NCI-H2081 (cell line): ENCODE results near the gene IL1R2.

ENCODE experiments used
- DNase-seq, 2 experiments: peaks; one replicate each; lab custom pipeline; 2025; lab: John Stamatoyannopoulos, UW

IL1R2 gene

GRCh38 chr2:102043560-102043959 lies 51.8 kb downstream of the IL1R2 start:
- DNase-seq: no peak

DNA sequence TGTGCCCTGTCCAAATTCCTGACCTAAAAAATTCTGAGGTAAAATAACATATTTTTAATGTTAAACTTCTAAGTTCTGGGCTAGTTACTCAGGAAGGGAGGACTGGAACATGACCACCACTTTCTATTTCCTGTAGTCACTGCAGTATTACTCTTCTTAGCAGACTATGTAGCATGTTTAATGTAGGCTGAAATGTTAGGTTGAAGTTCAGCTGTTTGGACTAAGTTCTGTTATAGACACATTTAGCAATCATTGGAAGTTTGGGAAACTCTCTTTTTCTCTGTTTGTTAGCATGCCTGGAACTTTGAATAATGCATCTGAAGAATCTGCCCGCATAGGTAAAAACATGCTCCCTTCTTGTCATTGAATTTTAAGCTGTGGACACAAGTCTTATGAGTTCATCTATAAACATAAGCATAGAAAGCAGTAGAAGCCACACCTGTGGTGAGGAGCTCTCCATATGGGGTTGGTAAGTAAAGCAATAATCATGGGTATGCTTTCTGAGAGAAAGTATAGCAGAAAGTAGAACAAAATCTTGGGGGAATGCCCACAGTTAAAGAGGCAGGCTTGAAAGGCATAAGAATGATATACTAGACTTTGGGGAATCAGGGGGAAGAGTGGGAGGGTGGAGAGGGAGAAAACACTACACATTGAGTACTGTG lies 52.6 kb downstream of the IL1R2 start:
- no peak for DNase-seq

DNA sequence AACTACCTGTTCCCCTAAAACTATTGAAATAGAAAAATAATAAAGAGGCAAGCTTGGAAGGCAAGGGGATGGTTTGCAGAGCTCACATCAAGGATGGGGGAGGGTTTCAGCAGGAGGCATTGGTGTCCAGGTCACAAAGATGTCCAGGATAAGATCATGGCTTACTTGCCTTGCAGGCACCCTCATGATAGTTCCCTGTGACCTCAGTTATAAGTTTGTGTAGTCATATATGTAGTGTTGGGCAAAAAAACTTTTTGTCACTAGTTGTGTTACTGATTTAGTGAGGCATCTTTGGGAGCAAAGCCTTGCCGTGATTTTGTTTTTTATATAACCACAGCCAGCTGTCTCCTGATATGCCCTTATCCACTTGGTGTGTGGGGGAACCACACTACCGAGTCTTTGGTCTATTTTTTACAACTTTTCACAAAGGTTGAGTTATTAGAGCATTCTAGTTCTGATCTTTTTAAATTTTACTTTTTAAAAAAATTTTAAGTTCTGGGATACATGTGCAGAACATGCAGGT lies 53.3 kb downstream of the IL1R2 start:
- DNase-seq: no peak

GRCh38 chr2:102045697-102046096 lies 53.9 kb downstream of the IL1R2 start:
- DNase-seq: no peak

- DNase-seq: no peak
Observed at GRCh38 chr2:102046135-102046986, 54.6 kb downstream of the IL1R2 start.

DNA sequence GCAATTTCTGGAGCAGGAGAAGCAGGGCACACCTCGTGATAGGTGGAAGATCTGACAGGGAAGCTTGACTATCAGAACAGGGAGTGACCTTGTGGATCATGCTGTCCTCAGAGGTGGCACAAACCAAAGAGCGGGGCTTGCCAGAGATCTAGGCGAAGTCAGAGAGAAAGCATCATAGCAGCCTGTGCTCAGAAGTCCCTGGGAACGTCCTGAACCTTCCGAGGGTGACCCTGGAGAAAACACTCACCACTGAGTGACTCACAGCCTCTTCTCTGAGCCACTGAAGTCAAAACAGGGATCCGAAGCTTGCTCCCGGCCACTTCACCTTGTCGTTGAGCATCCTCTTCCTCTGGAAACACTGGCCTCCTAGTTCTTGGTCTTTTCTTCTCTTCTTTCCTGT lies 56.7 kb downstream of the IL1R2 start:
- no peak for DNase-seq

- no peak for DNase-seq
Observed at GRCh38 chr2:102049756-102050443, 58.1 kb downstream of the IL1R2 start.

- DNase-seq: no peak
Observed at GRCh38 chr2:102050854-102051391, 59.2 kb downstream of the IL1R2 start.

DNA sequence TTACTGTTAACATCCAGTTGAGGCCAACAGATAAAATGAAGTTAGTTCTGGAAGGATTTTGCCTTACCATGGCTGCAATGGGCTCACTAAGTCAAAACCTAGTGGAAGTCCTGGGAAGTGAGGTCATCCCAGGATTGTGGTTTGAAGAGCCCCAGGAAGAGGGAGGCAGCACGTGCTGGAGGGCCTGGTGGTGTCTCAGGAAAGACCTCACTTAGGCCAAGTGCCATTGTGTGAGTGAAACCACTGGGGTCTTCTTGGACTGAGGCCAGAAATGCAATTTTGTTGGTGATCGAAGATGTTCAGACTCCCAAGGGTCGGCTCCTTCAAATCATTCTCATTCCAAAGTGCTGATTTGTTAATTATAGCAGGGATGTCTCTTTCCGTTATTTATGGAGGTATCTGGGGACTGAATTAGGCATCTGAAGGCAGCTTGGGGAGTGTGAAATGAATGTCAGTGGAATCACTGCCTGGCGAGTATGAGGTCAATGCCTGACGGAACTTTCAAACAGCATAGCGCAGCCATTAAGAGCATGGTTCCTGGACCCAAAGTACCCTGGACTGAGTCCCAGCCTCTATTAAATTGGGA lies 60.0 kb downstream of the IL1R2 start:
- DNase-seq: no peak

DNA sequence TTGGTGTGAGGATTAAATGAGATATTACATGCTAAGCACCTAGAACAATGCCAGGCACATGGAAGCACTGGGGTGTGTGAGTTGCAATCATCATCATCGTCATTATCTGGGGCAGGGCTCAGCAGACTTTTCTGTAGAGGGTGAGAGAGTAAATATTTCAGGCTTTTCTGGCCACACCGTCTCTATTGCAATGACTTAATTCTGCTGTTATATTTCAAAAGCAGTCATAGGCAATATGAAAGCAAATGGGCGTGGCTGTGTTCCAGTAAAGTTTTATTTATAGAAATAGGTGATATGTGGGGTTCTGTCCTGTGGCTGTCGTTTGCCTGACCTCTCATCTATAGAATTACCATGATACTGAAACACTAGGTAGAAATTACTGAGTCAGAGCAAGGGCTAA lies 60.6 kb downstream of the IL1R2 start:
- no peak for DNase-seq

- no peak for DNase-seq
Observed at GRCh38 chr2:102053096-102053495, 61.3 kb downstream of the IL1R2 start.

GRCh38 chr2:102055346-102055990 lies 63.7 kb downstream of the IL1R2 start:
- DNase-seq: no peak

- no peak for DNase-seq
Observed at GRCh38 chr2:102056079-102056581, 64.4 kb downstream of the IL1R2 start.

DNA sequence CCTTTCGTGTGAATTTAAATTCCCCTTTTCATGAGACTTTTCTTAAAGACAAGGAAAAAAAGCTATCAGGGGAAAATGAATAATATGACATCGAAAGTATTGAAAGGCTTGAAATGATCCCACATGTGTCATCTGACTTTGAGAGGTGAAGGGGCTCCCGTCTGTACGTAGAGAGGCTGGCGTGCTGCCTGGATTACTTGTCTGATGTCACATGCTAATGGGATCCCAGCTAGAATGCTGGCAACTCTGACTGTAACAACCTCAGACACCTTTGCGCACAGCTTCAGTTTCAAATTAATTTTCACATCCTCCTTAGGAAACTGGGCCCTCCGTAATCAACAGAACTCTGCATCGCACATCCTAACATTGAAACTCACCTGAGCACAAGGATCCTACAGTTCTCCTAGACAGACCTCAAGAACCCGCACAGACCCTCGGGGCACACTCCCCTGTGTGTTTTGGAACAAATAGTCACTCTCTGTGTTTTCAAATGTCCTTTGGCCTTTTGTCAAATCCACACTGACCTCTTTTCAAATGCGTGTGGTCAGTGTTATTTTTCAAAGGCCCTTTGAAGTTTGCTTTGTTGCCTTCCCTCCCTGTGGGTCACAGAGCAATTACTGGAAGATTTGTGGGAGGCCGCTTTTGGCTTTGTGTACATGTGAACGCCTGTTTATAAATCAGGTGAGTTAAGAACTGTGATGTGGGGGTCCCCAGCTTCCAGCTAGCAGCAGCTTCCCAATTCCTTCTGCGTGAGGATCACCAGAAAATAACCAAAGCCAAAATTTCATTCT lies 65.9 kb downstream of the IL1R2 start:
- no peak for DNase-seq

- no peak for DNase-seq
Observed at GRCh38 chr2:102058293-102058833, 66.6 kb downstream of the IL1R2 start.

DNA sequence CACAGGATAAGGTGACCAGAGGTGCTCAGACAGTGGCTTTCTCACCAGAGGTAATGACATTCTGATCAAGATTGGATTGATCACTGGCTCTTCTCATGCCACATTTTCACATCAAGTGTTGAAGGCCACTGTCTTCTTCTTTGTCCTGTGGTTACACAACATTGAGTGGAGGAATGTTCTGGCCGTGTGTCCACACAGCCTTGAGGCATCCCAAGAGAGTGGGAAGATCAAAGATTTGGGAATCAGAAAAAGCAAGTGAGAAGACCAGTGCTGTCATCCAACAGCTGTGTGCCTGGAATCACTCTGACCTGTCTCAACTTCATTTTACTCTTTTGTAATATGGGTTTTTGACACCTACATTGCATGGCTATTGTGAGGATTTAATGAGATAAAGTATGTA lies 67.4 kb downstream of the IL1R2 start:
- DNase-seq: no peak

DNA sequence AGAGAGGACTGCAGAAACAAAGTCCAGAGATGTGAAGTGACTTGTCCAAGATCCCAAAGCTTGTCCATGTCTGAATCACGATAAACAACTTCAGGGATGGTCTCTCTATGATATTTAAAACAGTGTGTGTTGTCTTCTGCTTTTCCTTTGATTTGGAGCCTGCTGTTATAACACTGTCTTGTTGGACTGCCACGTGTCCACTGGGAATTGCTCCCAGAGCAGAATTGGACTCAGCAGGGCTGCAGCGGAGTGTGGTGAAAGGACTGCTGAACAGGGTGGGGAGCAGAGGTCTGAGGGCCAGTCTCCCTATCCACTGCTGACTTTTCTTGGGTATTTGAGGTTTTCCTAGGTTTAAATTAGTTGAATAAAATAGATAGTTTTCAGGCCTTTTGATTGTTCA lies 68.3 kb downstream of the IL1R2 start:
- no peak for DNase-seq

DNA sequence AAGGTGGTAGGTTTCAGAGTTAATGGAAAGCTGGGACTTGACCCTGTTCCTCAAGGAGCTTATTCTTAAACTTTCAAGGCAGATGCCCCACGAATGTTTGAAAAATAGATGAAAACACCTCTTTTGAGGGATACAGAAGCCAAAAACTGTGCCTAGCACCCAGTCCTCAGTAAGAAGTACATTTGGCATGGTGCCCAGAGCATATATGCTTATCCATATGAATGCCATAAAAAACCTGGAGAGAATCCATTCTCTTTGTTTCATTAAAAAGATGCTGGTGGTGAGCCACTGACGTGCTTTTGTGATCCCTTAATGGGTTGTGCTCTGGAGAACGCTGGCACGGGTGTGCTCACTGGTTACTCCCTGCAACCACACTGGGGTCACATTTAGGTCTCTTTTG lies 69.0 kb downstream of the IL1R2 start:
- DNase-seq: no peak

- no peak for DNase-seq
Observed at GRCh38 chr2:102061286-102061699, 69.5 kb downstream of the IL1R2 start.
